Measurements from ENCODE around the gene KEL.

The KEL gene

DNA sequence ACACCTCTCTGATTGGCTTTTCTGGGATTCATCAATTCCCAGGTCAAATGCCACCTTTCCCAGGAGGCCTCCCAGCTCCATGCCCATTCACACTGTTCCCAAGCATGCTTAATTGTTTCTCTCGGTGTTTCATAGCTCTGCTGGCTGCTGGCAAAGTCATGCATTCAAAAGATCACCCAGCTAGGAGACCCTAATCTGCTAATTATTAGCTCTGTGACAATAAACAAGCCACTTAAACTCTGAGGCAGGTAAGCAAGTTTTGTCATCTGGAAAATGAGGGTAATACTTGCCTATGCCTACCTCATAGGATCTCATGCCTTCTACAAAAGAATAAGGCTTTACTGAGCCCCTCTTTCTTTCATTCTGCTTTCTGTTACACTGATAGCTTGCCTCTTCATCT, 828 bp upstream of the KEL start:
- TF ChIP-seq, protein P1, sequence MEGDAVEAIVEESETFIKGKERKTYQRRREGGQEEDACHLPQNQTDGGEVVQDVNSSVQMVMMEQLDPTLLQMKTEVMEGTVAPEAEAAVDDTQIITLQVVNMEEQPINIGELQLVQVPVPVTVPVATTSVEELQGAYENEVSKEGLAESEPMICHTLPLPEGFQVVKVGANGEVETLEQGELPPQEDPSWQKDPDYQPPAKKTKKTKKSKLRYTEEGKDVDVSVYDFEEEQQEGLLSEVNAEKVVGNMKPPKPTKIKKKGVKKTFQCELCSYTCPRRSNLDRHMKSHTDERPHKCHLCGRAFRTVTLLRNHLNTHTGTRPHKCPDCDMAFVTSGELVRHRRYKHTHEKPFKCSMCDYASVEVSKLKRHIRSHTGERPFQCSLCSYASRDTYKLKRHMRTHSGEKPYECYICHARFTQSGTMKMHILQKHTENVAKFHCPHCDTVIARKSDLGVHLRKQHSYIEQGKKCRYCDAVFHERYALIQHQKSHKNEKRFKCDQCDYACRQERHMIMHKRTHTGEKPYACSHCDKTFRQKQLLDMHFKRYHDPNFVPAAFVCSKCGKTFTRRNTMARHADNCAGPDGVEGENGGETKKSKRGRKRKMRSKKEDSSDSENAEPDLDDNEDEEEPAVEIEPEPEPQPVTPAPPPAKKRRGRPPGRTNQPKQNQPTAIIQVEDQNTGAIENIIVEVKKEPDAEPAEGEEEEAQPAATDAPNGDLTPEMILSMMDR (conservative IDR thresholded peaks at IDR 0.05; ENCODE audit: low read length), result no peak
- no peak overlapping the region for H3K4me3 ChIP-seq (ENCODE audit: low read length)
- no peak for DNase-seq (ENCODE audit: low read depth)

DNA sequence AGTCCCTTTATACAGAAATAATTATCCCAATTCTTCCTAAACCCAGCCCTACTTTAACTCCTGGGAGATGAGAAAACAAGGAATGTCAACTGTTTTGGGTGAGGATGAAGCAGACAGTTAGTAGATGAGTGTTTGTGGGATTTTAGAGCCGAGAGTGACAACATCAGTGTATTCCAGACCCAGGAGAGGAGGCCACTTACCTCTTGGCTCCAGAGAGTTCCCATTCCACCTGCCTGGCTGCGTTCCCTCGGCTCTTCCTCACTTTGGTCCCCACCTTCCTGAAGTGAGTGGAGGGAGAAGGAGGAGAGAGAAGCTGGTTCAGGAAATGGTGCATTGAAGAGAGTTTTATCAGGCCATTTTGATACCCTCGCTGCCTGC, 579 bp downstream of the KEL start:
- TF ChIP-seq, protein P1 (conservative IDR thresholded peaks at IDR 0.05; ENCODE audit: low read length), result no peak
- no peak for DNase-seq (ENCODE audit: low read depth)
- H3K4me3 ChIP-seq (ENCODE audit: low read length), result no peak overlapping the region

DNA sequence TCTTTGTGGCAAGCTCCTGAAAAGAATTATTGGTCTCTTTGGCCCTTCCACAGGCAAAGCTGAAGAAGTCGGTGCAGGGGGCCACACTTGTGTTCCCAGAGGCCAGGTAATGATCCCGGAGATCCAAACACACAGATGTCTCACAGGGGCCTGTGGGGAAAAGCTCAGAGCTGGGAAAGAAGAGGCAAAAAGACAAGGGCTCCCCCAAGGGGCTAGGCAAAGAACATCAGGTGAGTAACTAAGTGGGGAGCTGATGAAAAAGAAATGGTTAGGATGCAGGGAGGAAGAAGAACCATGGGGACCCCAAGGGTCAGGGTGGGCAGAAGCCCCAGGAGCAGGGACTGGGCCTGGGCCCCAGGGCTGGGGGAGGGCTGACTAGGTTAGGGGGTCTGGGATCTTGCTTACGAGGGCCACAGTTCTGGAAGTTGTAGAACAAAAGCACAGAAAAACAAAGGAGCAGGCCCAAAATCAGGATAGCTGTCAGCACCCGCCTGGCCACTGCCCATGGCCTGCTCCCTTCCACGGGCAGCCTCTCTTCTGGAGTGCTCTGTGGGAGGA, 1.1 kb downstream of the KEL start:
- TF ChIP-seq, protein P1 (conservative IDR thresholded peaks at IDR 0.05; ENCODE audit: low read length), result no peak

DNA sequence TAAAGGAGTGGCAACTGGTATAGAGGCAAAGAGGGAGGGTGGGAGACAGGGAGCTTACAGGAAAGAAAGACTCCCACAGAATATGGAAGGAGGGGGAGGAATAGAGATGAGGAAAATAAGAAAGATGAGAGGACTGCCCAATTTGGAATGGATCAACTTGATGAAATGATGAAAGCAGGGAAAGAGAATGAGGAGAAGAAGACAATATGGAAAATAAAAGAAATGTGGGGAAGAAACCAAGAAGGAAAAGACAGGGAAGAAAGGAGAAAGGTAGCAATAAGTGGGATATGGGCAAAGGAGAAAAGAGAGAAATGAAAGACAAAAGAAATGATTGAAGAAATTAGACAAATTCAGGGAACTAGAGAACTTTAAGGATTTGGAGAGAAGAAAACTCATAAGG, 3.0 kb downstream of the KEL start:
- TF ChIP-seq, protein P1 (conservative IDR thresholded peaks at IDR 0.05; ENCODE audit: low read length), result no peak
- DNase-seq (ENCODE audit: low read depth), result no peak
- H3K4me3 ChIP-seq (ENCODE audit: low read length), result no peak overlapping the region

More for the DNA sequence above, 1.1 kb downstream of the KEL start:
- DNase-seq (ENCODE audit: low read depth), result no peak
- no peak overlapping the region for H3K4me3 ChIP-seq (ENCODE audit: low read length)

DNA sequence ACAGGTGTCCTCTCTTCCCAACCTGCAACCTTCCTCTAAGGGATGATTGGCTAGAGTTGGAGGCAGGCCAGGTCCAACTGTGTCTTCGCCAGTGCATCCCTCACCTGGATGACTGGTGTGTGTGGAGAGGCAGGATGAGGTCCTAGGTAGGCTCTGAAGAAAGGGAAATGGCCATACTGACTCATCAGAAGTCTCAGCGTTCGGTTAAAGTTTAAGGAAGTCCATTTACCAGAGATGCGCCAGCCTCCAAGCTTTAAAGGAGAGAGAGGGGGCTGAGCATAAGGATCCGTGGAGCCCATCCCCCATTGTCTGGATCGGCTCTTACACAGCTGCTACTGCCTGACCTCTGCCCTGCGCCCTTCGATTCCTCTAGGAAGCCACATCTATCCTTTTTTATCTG, 4.4 kb downstream of the KEL start:
- no peak overlapping the region for H3K4me3 ChIP-seq (ENCODE audit: low read length)
- DNase-seq (ENCODE audit: low read depth), result no peak
- TF ChIP-seq, protein P1 (conservative IDR thresholded peaks at IDR 0.05; ENCODE audit: low read length), result no peak

DNA sequence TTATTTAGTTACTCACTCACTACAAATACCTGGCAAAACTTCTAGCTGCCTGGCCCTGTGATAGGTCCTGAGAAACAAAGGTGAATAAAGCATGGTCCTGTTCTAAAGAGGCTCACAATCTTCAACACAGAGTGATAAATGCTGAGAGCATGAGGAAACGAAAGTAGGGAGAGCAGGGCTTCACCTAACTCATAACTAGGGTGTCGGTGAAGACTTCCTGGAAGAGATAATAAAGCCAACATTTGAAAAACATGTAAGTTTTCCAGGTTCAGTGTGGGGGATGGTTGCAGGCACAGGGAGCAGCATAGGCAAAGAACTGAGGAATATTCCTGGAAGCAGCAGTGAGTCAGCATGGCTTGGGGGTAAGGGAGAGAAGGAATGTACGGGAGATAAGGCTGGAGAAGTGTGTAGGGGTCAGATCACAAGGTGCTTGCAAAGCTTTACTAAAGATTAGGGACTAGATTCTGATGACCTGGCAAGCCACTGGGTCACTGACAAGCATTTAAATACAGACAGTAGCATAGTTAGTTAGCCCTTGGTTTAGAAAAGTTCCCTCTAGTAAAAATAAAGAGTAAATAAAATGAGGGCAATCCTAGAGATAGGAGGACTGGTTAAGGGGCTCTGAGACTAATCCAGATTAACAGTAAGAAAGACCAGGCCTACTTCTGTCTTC, 5.1 kb downstream of the KEL start:
- no peak overlapping the region for H3K4me3 ChIP-seq (ENCODE audit: low read length)
- no peak for DNase-seq (ENCODE audit: low read depth)
- TF ChIP-seq, protein P1 (conservative IDR thresholded peaks at IDR 0.05; ENCODE audit: low read length), result no peak

DNA sequence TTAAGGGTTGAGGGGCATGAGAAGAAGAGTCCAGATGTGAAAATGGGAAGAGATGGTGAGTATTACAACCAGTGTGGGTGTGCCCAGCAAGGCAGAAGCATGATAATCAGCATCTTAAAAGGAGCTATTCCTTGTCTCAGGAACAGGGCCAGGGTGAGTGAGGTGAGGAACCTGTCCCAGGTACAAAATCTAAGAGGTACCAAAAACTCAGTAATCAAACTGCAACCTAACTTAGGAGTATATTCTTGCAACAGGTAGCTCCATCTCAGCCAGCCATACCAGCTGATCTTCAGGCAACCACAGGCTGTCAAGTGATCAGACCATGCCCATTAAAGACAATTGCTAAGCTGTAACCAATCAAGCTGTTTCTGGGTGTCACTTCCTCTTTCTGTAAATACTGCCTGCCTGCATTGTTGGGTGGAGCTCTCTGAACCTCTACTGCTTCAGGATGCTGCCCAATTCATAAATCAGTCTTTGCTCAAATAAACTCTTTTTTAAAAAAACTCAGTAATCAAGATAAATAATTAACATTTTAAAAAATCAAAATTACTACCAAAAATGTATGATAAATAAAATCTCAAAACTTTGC, 7.4 kb downstream of the KEL start:
- no peak for DNase-seq (ENCODE audit: low read depth)
- H3K4me3 ChIP-seq (ENCODE audit: low read length), result no peak overlapping the region
- TF ChIP-seq, protein P1 (conservative IDR thresholded peaks at IDR 0.05; ENCODE audit: low read length), result no peak
